Measurements from ENCODE around the gene L2HGDH. TPM values are rescaled to one million over a fixed set of nuclear protein-coding genes. Genes with fewer than 3 reads are reported as not detected.

L2HGDH gene
- total and polyA plus RNA-seq, 9 of the 15 experiments (the other 6 are each of a cell fraction or from before 2014, with no cell fraction given), result 1.7 to 16.1 (median 10.5) TPM

GRCh38 chr14:50357124-50357523 is 45.1 kb upstream of the L2HGDH start:
- ChIA-PET POLR2A (no interaction called here), CTCF (ENCODE audit: low intra/inter-chr PET ratio) (no interaction called here)
- FAIRE-seq, result no peak
- Histone ChIP-seq H3K9ac (ENCODE audit: insufficient read depth in 1 of 2, low read depth in 2 of 2, low read length in 2 of 2) (no peak overlapping the region), H3K27ac (ENCODE audit: extremely low read depth, low read depth, low read length) (no peak overlapping the region), H3K4me2 (ENCODE audit: insufficient read depth, low read length) (no peak overlapping the region), H4K20me1 (replicated peaks; ENCODE audit: control insufficient read depth, insufficient read depth, low read length) (no peaks in the 10 kb centered on the region), H3K27me3 (ENCODE audit: control insufficient read depth in 2 of 2, insufficient read depth in 2 of 2, low read length in 2 of 2) (no peaks in the 10 kb centered on the region), H3K9me1 (ENCODE audit: control insufficient read depth, insufficient read depth, low read length) (no peaks in the 10 kb centered on the region), H3K79me2 (ENCODE audit: control insufficient read depth, insufficient read depth, low read length) (no peaks in the 10 kb centered on the region), H3K36me3 (ENCODE audit: control insufficient read depth, insufficient read depth, low read length) (no peaks in the 10 kb centered on the region), H2AFZ (ENCODE audit: low read depth, low read length) (no peak overlapping the region), H3K4me3 (no peak overlapping the region), H3K4me1 (replicated peaks in 1 of 2; ENCODE audit: control insufficient read depth in 2 of 2, insufficient read depth in 2 of 2, low read length in 2 of 2) (no peaks in the 10 kb centered on the region), H3K9me3 (replicated peaks; ENCODE audit: control insufficient read depth, insufficient read depth, low read depth, low read length) (no peaks in the 10 kb centered on the region)
- no TSS peak for BruUV-seq (replicated peaks)
- no peak for TF ChIP-seq XRCC4 (IDR thresholded peaks at IDR 0.05; ENCODE audit: extremely low read depth, insufficient read depth, insufficient read length)
- TF ChIP-seq EHMT2 (IDR thresholded peaks at IDR 0.05), result no peak
- no peak for TF ChIP-seq ELK1 (CRISPR knock-in tag; IDR thresholded peaks at IDR 0.05)
- no peak for TF ChIP-seq ZNF395 (CRISPR knock-in tag; IDR thresholded peaks at IDR 0.05)
- TF ChIP-seq HDAC3 (IDR thresholded peaks at IDR 0.05; ENCODE audit: borderline replicate concordance, partially characterized antibody), result no peak
- no peak for TF ChIP-seq ZFP91 (CRISPR knock-in tag; IDR thresholded peaks at IDR 0.05)
- no peak for TF ChIP-seq NCOA6 (IDR thresholded peaks at IDR 0.05)
- TF ChIP-seq PREB (CRISPR knock-in tag; IDR thresholded peaks at IDR 0.05), result no peak
- no peak for ATAC-seq
- no peak for DNase-seq (ENCODE audit: extremely low read depth in 1 of 4, low spot score in 3 of 4)
- 53% methylated on average over 6 of the region's 6 CpGs for WGBS (ENCODE audit: insufficient coverage, low coverage, missing lambda C conversion rate)
- in situ Hi-C loops (cut with MboI) (no loop called here), intact Hi-C loops (cut with micrococcal nuclease) (no loop called here)
